ENCODE measurements around the gene WDR62.

Gene WDR62

GRCh38 chr19:36073121-36073876, 18.6 kb downstream of the WDR62 start:
- ChIA-PET CTCF (no interaction called here), POLR2A (ENCODE audit: low non-redundant PET) (no interaction called here)
- TF ChIP-seq CTCF (conservative IDR thresholded peaks at IDR 0.05; ENCODE audit: low read depth): no peak
- H3K27ac ChIP-seq: no peak overlapping the region
- no peak for DNase-seq (ENCODE audit: low spot score)

- no peak overlapping the region for H3K27ac ChIP-seq
- ChIA-PET CTCF (interaction anchor here (0.6 kb wide), 2 partner anchors 19 to 92 kb away, joined by 3 to 4 read pairs; no protein-coding TSS in a partner anchor), POLR2A (ENCODE audit: low non-redundant PET) (no interaction called here)
- DNase-seq (ENCODE audit: low spot score): no peak
- no peak for TF ChIP-seq CTCF (conservative IDR thresholded peaks at IDR 0.05; ENCODE audit: low read depth)
Observed at GRCh38 chr19:36079389-36079945, 24.8 kb downstream of the WDR62 start.

- POLR2A ChIA-PET (ENCODE audit: low non-redundant PET): no interaction called here
- TF ChIP-seq CTCF (conservative IDR thresholded peaks at IDR 0.05; ENCODE audit: low read depth): no peak
- CTCF ChIA-PET: no interaction called here
- 0 out of 2 replicates have a peak overlapping the region, but pooled peaks have one; percentile 18 for H3K27ac ChIP-seq
- no peak for DNase-seq (ENCODE audit: low spot score)
Observed at GRCh38 chr19:36081385-36081784, 26.7 kb downstream of the WDR62 start.

GRCh38 chr19:36081894-36082293, 27.2 kb downstream of the WDR62 start:
- ChIA-PET CTCF (interaction anchor here (0.7 kb wide), 1 partner anchor 85 kb away, joined by 4 read pairs; no protein-coding TSS in a partner anchor), POLR2A (ENCODE audit: low non-redundant PET) (no interaction called here)
- TF ChIP-seq CTCF (conservative IDR thresholded peaks at IDR 0.05; ENCODE audit: low read depth): no peak
- 0 out of 2 replicates have a peak overlapping the region, but pooled peaks have one; percentile 18 for H3K27ac ChIP-seq
- no peak for DNase-seq (ENCODE audit: low spot score)

- ChIA-PET CTCF (no interaction called here), POLR2A (ENCODE audit: low non-redundant PET) (no interaction called here)
- no peak for TF ChIP-seq CTCF (conservative IDR thresholded peaks at IDR 0.05; ENCODE audit: low read depth)
- no peak overlapping the region for H3K27ac ChIP-seq
- no peak for DNase-seq (ENCODE audit: low spot score)
Observed at GRCh38 chr19:36082916-36083315, 28.2 kb downstream of the WDR62 start.

- POLR2A ChIA-PET (ENCODE audit: low non-redundant PET): no interaction called here
Observed at GRCh38 chr19:36084231-36085009, 29.7 kb downstream of the WDR62 start.

More at GRCh38 chr19:36084231-36085009, 29.7 kb downstream of the WDR62 start:
- TF ChIP-seq CTCF (conservative IDR thresholded peaks at IDR 0.05; ENCODE audit: low read depth): no peak
- H3K27ac ChIP-seq: no peak overlapping the region
- DNase-seq (ENCODE audit: low spot score): no peak
- CTCF ChIA-PET: interaction anchor here (0.6 kb wide), 1 partner anchor 1841 kb away, joined by 3 read pairs; no protein-coding TSS in a partner anchor
